Activated CD4-positive, alpha-beta T cell treated with anti-CD3 and anti-CD28 coated beads for 1 hour (primary cell): ENCODE data around the gene MEF2C.

Experiments
- DNase-seq: peaks from one replicate; pipeline ENCODE4 v3.0.0-alpha.2; 2020

The MEF2C gene

GRCh38 chr5:88685591-88686541, 197.1 kb downstream of the MEF2C start:
- no peak for DNase-seq

- DNase-seq, result no peak
These were observed 199.4 kb downstream of the MEF2C start for GRCh38 chr5:88683506-88684135.

GRCh38 chr5:88682881-88683361, 200.1 kb downstream of the MEF2C start:
- DNase-seq, result no peak

GRCh38 chr5:88682131-88682530, 200.9 kb downstream of the MEF2C start:
- no peak for DNase-seq

GRCh38 chr5:88681211-88681803, 201.7 kb downstream of the MEF2C start:
- no peak for DNase-seq

- DNase-seq, result peak; percentile 64
These were observed 202.5 kb downstream of the MEF2C start for GRCh38 chr5:88680253-88681132.

GRCh38 chr5:88679638-88680037, 203.3 kb downstream of the MEF2C start:
- DNase-seq, result no peak

GRCh38 chr5:88678770-88679381, 204.1 kb downstream of the MEF2C start:
- DNase-seq, result no peak

- DNase-seq, result no peak
These were observed 204.8 kb downstream of the MEF2C start for GRCh38 chr5:88677943-88678769.

GRCh38 chr5:88677376-88677895, 205.5 kb downstream of the MEF2C start:
- DNase-seq, result no peak

GRCh38 chr5:88676637-88677375, 206.2 kb downstream of the MEF2C start:
- DNase-seq, result no peak

- DNase-seq, result no peak
These were observed 207.0 kb downstream of the MEF2C start for GRCh38 chr5:88675708-88676636.

GRCh38 chr5:88675168-88675707, 207.7 kb downstream of the MEF2C start:
- no peak for DNase-seq

- no peak for DNase-seq
These were observed 208.4 kb downstream of the MEF2C start for GRCh38 chr5:88674356-88675167.

- DNase-seq, result no peak
These were observed 209.5 kb downstream of the MEF2C start for GRCh38 chr5:88673253-88674105.

GRCh38 chr5:88672644-88673252, 210.2 kb downstream of the MEF2C start:
- no peak for DNase-seq
